Stimulated activated CD8-positive, alpha-beta memory T cell treated with anti-CD3 and anti-CD28 coated beads, Interleukin-12 subunit alpha, Interleukin-12 subunit beta, amount 100 ng/mL, for 1 hour (primary cell): ENCODE data around the gene SPTBN1.

Experiments
- DNase-seq: peaks from one replicate; pipeline ENCODE4 v3.0.0-alpha.2; 2020; ENCODE audit warnings: low read depth

SPTBN1 gene

DNA sequence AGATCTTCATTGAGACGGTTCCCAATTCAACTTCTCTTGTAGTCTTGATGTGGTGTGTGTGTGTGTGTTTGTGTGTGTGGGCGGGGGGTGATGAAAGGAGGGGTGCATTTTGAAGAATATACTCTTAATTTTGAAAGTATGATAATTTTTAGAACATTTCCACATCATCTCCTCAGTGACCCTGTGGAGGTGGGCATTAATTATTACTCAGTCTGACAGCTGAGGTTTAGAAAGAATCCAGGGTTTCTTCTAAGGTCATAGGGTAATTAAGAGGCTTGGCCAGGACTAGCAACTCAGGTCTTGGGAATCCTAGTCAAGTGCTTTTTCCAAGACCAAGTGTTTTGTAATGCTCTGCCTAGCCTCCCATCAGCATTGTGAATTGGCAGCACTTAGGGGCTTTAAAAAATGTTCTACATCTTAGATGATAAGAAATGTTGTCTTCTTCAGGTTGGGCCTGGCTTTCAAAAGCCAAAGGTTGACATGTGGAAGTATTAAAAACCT, 100.5 kb downstream of the SPTBN1 start:
- no peak for DNase-seq

DNA sequence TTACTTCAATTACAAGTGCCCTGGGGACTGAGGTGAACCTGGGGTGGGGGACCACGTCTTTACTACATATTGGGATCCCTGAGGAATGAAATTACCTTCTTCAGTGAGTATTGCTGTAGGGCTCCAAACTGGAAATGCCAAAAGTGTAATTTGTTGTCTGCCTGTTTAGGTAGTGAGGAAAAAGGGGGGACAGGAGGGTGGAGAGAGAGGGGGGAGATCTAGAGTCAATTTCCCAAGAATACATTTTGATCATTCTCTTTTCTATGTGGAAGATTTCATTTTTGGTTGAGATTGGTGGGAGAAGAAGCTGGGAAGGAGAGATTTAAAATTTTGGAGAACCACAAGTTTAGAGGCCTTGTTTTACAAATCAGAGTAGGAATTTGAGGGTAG, 101.1 kb downstream of the SPTBN1 start:
- DNase-seq = no peak

DNA sequence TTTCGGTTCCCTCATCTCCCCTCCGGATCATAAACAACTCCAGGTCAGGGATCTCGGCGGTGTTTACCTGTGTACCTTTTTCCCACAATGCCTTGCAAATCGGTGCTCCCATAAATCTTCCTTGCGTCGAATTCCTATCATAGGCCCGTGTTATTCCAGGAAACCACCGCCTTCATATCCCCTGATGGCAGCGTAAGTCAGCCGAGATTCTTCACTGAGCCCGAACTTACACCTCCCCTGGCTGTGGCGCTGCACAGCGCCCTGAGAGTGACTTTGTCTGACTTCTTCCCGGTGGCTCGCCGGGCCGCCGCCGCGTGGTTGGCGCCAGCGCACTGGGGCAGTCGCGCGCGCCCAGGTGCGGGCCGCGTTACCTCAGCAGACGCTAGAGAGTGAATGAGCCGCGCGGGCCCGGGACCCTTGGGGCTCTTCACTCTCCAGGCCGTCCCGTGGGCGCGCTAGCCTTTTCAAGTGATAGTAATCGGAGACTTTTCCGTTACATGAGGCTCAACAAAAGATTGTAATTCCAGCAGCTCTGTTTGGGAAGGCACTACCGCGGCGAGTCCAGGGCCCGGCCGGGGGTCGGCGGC, 101.6 kb downstream of the SPTBN1 start:
- peak; percentile 64 for DNase-seq

DNA sequence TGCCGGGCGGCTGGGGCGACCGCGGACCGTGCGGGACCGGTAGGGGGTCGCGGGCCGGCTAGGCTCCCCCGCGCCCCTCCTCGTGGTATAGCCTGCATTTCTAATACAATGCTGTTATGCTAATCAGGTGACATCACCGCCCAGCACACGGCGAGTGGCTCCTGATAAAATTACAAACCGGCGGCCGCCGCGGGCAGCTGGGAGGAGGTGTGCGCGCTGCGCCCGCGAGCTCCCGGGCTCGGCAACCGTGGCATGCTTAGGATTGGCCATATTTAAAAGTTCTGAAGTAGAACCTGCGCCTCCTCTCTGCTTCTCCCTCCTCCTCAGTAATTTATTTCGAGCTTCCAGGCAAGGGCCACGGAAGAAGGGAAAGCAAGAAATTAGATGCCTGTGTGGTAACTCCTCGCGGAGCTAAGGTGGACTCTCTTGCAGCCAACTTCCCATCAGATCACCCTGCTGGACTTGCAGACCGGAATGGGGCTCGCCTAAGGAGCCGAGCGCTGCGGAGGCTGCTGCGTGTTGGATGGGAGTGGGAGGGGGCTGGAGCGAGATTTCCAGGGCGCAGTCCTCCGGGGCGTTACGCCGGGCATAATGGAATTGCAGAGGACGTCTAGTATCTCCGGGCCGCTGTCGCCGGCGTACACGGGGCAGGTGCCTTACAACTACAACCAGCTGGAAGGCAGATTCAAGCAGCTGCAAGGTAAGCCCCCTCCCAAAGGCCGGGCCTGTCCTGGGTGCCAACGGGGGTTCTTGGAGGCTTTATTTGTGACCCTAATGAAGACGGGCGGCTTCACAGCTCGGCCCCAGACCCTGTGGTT, 102.3 kb downstream of the SPTBN1 start:
- no peak for DNase-seq

DNA sequence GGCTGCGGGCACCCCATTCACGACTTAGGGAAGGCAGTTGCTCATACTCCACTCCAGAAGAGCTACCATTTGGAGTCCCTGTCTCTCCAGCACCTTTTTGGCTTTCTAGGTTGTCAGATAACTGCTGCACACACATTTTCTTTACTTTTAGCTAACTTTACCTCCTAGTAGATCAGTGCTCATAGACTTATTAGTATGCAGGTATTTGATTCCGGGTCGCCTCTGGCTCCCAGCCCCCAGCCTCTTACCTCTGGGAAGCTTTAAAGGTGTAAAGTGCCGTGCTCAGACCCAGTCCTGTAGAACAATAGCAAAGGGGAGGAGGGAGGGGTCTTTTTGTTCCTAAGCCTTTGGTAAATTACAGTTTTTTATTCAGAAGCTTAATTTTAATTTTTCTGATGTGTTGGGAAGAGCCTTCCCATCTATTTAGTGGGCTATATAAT, 102.9 kb downstream of the SPTBN1 start:
- no peak for DNase-seq

DNA sequence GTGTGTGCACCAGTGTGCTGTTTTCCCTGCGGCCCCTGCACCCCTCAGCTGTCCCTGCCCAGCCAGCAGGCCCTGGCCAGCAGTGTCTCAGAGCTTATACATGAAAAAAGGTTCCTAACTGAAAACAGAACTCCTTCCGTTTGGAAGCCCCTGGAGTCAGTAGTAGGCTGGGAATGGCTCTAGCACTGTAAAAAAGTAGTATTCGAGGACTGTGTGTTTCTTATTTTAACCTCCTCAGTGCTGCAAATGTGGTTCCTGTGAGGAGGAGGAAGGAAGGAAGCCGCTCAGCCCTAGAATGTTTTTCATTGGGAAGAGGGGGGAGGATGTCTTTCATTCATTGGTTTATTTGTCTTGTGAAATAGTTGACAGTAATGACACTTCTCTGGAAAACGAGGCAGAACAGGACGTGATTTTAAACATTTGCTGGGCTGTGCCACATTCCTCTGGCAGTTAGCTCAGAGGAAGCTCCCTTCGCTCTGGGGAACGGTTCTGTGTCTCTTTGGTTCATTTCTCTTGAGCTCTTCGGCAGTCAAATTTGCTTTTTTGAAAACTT, 103.5 kb downstream of the SPTBN1 start:
- no peak for DNase-seq

DNA sequence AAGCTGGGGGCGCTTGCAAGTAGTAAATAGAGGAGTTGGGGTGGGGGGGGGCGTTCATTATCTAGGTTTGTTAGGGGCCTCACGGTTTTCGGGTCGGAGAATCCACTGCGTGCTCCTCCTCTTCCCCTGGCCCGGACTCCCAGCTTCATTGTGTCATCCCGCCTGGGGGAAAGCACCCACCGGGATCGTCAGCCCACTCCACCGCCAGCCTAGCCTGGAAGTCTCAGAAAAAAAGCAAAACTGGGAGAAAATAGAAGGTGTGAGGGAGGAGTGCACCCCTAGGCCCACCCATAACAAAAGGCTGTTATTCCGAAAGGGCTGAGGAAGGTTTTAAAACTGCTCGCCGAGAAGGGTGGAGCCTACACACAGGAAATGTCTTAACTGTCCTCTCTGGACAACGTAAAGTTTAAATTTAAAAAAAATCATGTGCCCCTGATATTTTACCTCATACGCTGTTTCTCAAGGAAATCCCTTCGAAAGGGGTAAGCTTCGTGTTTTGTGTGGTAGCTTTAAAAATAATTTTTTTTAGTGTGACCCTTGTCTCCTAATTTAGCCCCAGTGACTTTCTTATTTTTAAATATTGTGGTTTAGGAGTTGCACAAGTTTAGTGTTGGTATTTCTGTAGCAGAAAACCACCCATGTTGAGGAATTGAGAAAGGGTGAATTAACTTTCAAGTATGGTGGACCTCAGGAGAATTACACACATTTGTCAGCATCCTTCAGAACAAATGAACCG, 104.2 kb downstream of the SPTBN1 start:
- DNase-seq = no peak

DNA sequence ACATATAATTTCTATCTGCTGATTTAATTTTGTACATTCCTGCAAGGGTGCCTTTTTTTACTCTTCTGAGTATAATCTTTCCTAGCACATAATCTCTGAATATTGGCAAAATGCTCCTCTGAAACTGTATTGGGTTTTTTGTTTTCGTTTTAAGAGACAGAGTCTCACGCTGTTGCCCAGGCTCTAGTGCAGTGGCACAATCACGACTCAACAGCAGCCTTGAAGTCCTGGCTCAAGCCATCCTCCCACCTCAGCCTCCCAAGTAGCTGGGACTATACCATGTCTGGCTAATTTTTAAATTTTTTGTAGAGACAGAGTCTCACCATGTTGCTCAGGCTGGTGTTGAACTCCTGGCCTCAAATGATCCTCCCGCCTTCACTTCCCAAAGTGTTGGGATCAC, 104.9 kb downstream of the SPTBN1 start:
- DNase-seq = no peak

DNA sequence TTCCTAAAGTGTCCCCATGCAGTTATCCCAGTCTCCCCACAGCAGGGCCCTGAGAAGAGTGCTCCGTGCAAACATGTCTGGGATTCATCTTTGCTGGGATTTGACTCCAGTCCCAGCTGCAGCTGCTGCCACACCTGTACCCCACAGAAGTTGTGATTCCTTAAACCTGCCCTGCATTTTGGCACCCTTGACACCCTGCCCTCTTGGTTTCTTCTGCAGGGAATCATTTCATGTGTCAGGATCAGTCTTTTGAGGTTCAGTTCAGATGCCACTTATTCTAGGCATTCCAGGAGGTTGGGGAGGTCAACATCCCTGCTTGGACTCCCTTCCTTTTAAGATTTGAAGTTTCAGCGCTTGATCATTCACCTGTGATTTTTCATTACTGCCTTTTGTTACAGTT, 108.3 kb downstream of the SPTBN1 start:
- no peak for DNase-seq

DNA sequence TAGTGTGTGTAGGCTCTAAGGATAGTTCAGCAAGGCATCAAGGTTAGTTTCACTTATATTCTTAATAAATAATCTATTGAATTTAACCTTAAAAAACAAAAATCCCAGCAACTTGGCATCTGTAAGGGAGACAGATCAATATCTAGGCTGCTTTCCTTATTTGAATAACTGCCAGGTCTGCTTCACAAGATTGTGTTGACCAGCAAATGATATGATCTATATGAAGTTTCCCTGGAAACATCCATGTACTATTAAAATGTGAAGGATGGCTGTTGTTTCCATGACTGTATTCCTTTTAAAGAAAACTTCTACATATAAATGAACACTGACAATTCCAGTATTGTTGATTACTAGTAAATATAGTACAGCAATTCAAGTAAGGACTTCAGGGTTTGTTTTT, 109.4 kb downstream of the SPTBN1 start:
- no peak for DNase-seq

DNA sequence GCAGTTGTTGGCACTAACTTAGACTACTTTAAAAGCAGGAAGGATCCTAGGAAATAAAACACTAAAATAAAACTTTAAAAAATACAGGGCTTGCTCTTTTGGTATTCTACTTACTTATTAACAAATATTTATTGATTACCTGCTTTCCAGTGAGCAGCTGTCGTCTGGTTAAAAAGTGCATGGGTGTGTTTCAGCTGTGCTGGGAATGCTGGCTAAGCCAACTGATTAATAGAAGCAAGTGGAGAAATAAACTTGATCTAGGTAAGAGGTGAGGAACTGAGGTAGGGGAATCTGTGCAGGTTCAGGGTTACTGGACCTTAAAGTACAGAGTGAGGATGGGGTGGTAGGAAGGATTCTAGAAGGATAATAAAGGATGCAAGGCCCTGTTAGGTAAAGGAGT, 110.8 kb downstream of the SPTBN1 start:
- DNase-seq = no peak

DNA sequence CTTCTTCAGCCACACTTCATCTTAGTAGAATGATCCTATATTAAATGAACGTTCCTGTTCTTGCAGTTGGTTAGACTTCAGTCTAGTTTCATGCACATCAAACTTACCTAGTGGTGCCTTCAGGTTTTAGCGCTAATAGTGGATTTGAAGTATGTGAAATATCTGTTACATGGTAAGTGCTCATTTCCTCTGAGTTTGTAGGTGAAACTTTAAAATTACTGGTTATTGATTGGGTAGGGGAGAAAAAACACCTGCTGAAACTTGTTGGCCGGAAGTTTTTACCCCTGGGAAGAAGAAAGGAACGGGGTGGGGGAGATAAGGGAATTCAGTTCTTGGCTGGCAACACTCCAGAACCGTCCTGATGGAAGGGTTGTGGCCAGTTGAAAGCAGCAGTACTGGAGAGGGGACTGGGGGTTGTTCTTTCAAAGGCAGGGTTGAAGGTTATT, 112.8 kb downstream of the SPTBN1 start:
- no peak for DNase-seq

DNA sequence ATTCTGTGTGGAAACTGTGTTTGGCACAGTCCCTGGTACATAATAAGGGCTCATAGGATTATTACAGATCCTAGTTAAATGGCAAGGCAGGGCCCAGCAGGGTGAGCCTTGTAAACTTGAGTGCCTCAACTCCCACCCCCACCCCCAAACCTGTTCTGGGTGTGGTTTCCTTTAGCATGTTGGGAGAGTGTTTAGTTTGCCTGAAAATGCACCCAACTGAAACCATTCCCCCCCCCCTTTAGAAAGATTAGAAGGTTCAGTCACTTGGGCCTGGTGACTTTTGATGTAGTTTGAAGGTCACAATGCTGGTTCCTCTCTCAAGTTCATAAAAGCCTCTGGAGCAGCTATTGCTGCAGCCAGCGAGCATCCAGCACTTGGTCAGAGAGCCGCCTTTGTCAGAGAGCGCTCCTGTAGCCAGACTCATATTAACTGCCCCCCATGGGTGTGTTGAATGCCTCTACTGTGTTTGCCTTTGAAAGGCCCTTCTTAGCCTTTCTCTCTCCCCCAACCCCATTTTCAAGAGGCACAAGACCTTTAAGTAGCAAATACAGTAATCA, 113.7 kb downstream of the SPTBN1 start:
- no peak for DNase-seq

DNA sequence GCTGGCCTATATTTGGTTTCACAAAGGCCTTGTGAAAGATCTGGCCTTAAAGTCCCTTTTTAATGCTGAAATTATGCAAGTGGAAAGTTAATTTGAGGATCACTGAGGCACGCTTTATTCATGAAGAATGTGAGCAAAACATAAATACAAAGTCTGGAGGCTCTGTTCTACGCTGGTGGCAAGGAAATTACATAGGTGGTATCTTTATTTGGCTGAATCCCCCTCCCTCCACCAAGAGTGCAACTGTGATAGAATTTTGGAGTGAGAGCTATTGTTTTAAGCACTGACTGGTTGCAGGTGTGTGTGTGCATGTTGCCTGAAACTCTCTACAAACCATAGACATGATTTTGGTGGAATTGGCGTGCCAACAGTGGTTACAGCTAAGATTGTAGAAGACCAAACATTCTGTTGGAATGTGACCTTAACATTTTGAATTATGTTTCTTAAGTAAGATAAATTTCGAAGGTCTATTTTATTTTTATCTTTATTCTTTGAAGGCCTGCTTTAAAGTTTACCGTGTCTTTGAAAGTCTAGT, 114.3 kb downstream of the SPTBN1 start:
- no peak for DNase-seq

DNA sequence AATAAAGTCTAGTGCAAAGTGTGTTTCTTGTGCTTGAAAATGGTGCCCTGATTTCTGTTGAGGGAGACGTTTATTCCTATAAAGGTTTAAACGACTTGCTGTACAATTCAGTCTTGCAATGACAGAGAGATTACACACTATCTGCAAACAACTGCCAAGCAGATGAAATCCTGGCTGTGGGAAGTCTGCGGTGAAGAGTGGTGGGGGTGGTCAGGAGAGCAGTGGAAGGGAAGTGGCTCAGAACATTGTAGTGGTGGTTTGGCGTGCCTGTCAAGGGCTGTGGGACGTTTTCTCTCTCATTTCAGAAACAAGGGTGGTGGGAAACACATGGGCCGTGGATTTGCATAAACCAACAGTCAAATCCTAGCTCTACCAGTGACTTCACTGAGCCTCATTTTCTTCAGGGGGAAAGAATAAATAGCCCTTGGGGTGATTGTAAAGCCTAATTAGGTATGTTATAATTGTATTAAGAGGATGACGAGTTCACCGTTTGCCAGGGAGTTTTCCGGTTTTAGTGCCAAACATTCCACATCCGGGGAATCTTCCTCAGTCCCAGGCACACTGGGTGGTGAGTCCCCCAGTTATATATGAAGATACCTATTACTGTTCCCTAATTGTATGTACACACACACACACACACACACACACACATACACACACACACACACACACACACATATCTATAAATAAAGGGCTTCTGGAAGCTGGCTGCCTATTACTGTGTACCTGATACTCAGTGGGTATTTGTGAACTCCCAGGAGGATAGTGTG, 115.0 kb downstream of the SPTBN1 start:
- DNase-seq = no peak

DNA sequence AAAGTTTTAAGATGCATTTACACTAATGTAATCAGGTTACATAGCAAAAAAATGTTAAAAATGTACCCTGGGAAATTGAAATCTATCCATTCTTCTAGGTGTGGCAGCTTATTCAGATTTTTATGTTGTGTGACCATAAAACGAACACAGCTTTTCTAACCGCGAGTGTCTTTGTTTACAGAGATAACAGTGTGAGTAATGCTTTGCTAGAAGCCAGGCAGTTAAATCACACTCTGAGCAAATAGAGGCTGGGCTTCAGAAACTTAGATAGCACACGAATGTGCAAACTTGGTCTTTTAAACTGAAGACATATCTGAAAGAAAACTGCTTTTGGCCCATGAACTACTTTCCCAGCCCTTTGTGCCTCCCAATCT, 116.1 kb downstream of the SPTBN1 start:
- DNase-seq = no peak

DNA sequence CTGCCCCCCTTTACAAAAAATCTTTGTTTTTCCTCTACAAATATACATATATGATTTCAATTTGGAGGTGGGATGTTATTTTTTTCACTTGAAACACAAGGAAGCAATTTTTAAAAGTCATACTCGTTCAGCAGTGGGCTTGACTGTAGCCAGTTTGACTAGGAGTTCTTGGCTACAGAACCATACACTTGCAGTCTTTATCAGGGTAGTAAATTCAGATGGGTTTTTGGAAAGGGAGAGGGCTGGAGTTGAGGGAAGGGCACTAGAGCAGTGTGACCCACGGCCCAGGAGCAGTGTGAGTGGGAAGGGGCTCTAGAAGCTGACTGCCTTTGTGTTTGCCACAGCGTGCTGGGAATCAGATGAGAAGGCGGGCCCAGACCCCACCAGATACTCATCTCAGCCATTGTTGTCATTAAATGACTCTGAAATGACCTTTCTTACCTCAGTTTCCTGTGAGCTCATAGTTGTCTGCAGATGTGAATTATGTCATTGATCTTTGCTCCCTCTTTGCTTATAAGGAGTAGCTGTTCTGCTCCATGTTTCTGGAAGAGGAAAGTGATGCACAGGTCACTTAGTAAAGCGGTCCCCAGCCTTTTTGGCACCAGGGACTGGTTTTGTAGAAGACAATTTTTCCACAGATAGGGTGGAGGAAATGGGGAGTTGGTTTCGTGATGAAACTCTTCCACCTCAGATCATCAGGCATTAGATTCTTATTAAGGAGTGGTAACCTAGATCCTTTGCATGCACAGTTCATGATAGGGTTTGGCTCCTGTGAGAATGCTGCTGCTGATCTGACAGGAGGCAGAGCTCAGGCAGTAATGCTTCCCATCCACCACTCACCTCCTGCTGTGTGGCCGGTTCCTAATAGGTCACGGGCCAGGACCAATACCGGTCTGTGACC, 116.8 kb downstream of the SPTBN1 start:
- no peak for DNase-seq

DNA sequence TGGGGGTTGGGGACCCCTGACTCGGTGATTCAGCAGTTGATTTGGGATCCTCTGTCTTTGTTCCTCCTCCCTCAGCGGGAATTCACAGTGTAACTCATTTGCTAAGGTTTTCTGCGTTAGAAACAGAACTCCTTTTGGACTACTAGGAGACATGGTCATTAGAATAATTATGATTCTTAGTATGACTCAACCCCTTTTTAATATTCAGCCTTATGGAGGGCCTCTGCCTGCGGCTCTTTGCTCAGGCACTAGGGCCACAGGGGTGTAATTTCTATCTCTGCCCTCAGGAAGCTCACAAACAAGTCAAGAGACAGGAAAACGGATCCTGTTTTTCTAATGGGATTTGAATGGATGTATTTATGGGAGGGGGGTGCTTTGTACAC, 117.4 kb downstream of the SPTBN1 start:
- DNase-seq = no peak

DNA sequence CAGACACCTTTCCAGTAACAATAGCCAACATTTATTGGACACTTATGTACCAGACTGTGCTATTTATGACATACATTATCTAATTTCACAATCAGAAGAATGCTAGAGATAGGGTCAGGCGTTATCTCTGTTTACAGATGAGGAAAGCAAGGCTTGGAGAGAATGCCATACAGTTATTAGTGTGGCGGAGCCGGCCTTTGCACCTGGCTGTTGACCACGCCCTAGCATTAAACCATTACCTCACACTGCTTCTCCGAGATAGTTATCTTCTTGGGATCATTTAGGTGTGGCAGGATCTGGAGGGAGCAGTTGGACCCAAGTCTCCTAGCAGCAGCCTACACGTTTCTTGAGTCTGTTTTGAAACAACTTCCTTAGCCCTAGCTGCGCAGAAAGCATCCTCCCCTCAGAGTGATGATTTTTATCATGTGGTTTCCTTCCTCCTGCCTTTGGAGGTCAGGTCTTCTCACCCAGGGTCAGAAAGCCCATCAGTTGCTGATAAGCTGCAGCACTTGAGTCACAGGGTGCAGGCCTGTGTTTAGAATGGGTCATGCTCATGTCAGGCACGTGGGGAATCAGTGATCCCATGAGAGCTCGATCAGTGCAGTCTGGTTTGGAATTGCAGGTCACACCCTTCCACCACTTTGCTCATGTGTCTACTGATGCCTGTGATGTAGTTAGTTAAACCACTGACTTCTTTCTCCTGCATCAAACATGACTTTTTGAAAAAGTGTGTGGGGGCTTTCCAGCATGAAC, 118.2 kb downstream of the SPTBN1 start:
- DNase-seq = peak; percentile 51

DNA sequence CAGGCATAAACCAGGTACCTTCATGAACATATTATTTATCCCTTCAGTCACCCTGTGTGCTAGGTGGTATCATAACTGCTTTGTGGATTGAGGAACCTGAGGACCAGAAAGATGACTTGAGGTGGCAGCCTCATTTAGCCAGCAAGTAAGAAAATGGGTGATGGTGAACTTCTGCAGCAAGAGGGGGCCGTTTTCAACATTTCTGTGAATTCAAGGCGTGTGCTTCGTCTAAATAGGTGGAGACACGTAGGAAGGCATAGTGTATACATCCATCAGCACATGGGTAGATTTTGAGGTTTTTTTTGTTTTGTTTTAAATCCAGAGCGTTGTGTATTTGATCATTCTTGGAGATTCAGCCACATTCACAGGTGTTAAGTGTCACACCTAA, 118.7 kb downstream of the SPTBN1 start:
- no peak for DNase-seq
